Body of pancreas (tissue), 4 donors: ENCODE measurements around the gene AGBL3.

Source experiments
- CTCF ChIP-seq, 7 experiments: fragments of 450-650 bp in 4 of 7; fragments of 200-600 bp in 3 of 7; sonication (generic) in 3 of 7; IDR thresholded peaks; one replicate each; pipeline ENCODE4 v1.5.1; 2016 to 2019; ENCODE audit warnings: antibody characterized with exemption in 7 of 7
- POLR2A ChIP-seq, 3 donors: fragments of 450-650 bp; IDR thresholded peaks; one replicate each; pipeline ENCODE4 v1.6.1; 2016; ENCODE audit warnings: antibody characterized with exemption in 3 of 3, mild to moderate bottlenecking in 2 of 3

DNA sequence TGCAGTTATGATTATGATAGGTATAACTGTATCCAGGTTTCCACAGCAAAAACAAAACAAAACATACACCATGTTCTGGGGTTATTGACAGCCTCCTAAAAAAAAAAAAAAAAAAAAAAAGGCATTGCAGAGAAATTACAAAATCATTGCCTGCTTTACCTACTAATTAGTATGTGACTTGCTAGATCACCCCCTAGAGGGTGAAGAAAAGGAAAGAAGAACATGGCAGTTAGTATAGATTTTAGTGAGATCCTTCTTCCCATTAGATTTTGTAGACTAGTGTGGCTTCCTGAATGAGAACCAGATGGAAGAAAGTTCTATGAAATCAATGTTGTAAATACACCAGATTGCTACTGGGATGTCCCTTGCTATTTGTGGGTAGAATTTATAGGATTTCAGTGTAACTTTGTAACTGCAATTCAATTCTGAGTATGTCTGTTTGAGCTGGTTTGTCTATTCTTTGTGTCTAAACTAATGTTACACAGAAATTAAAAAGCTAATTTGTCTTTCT lies 24.0 kb upstream of the AGBL3 start:
- TF ChIP-seq CTCF (IDR thresholded peaks at IDR 0.05) (no peak), POLR2A (IDR thresholded peaks at IDR 0.05) (no peak)
